WTC11 (cell line): ENCODE results near the gene PDCD1. TPM values are rescaled to one million over a fixed set of nuclear protein-coding genes. Genes with fewer than 3 reads are reported as not detected.

Experiments used
- ATAC-seq: fragments of 200-7000 bp; cut with Tn5 transposase; 2 replicates; pipeline ENCODE4 v1.10.0; 2021; ENCODE audit warnings: mild to moderate bottlenecking, moderate library complexity
- CTCF ChIA-PET: fragments of 300-600 bp; sonication (Branson Sonifier 250); formaldehyde crosslinking; loops from one replicate; lab custom pipeline; 2021; ENCODE audit warnings: antibody characterized with exemption; lab: Charles Lee
- POLR2A ChIA-PET: fragments of 350-600 bp; sonication (Branson Sonifier 250); formaldehyde crosslinking; loops from one replicate; lab custom pipeline; 2021; ENCODE audit warnings: antibody characterized with exemption; lab: Charles Lee
- DNase-seq: peaks from one replicate; pipeline ENCODE4 v3.0.0; 2021; ENCODE audit warnings: low spot score
- H3K27ac Mint-ChIP-seq: 2 replicates; pipeline ENCODE4 v1.8.0; 2021; ENCODE audit warnings: mixed read lengths
- H3K27me3 Mint-ChIP-seq: 2 replicates; pipeline ENCODE4 v1.8.0; 2021; ENCODE audit warnings: low read depth, mild to moderate bottlenecking, moderate library complexity, mixed read lengths
- H3K36me3 Mint-ChIP-seq: 2 replicates; pipeline ENCODE4 v1.8.0; 2021; ENCODE audit warnings: mixed read lengths
- H3K4me1 Mint-ChIP-seq: 2 replicates; pipeline ENCODE4 v1.8.0; 2022; ENCODE audit warnings: mixed read lengths
- H3K4me3 Mint-ChIP-seq: 2 replicates; pipeline ENCODE4 v1.8.0; 2021; ENCODE audit warnings: mild to moderate bottlenecking, moderate library complexity, mixed read lengths
- H3K9me3 Mint-ChIP-seq: 2 replicates; pipeline ENCODE4 v1.8.0; 2021; ENCODE audit warnings: mixed read lengths
- ARID4B ChIP-seq: sonication (generic); formaldehyde crosslinking; IDR thresholded peaks from 2 replicates; pipeline ENCODE4 v1.8.0; 2023; ENCODE audit warnings: missing genetic modification reagents, mild to moderate bottlenecking, borderline replicate concordance
- ATF3 ChIP-seq: sonication (generic); formaldehyde crosslinking; conservative IDR thresholded peaks from 2 replicates; pipeline ENCODE4 v1.8.1; 2022; ENCODE audit warnings: mild to moderate bottlenecking, missing genetic modification reagents
- CBFB ChIP-seq: sonication (generic); formaldehyde crosslinking; IDR thresholded peaks from 2 replicates; pipeline ENCODE4 v1.8.1; 2022; ENCODE audit warnings: mild to moderate bottlenecking, low read depth, missing genetic modification reagents
- E2F5 ChIP-seq: sonication (generic); formaldehyde crosslinking; IDR thresholded peaks from 2 replicates; pipeline ENCODE4 v1.8.1; 2022; ENCODE audit warnings: mild to moderate bottlenecking, moderate library complexity, missing genetic modification reagents
- GTF2I ChIP-seq: fragments of 250-450 bp; sonication (Bioruptor Pico); conservative IDR thresholded peaks from 2 replicates; pipeline ENCODE4 v1.4.0; 2021; ENCODE audit warnings: mild to moderate bottlenecking
- JAZF1 ChIP-seq: fragments of 250-450 bp; sonication (Bioruptor Pico); IDR thresholded peaks from 2 replicates; pipeline ENCODE4 v1.9.0; 2021; ENCODE audit warnings: moderate library complexity, mild to moderate bottlenecking, inconsistent platforms
- JUN ChIP-seq: sonication (generic); formaldehyde crosslinking; IDR thresholded peaks from 2 replicates; pipeline ENCODE4 v1.8.0; 2023; ENCODE audit warnings: mild to moderate bottlenecking, missing genetic modification reagents
- KAT7 ChIP-seq: sonication (generic); formaldehyde crosslinking; IDR thresholded peaks from 2 replicates; pipeline ENCODE4 v1.8.1; 2023; ENCODE audit warnings: missing genetic modification reagents, mild to moderate bottlenecking, borderline replicate concordance
- NFATC4 ChIP-seq: fragments of 250-450 bp; sonication (Bioruptor Pico); IDR thresholded peaks from 2 replicates; pipeline ENCODE4 v1.9.0; 2021; ENCODE audit warnings: mild to moderate bottlenecking
- NFYB ChIP-seq: sonication (generic); formaldehyde crosslinking; conservative IDR thresholded peaks from 2 replicates; pipeline ENCODE4 v1.8.0; 2022; ENCODE audit warnings: low read depth, missing genetic modification reagents
- NR1H2 ChIP-seq: sonication (generic); formaldehyde crosslinking; IDR thresholded peaks from 2 replicates; pipeline ENCODE4 v1.9.0; 2021; ENCODE audit warnings: mild to moderate bottlenecking, moderate library complexity, missing genetic modification reagents
- TCF7 ChIP-seq: sonication (generic); formaldehyde crosslinking; IDR thresholded peaks from 2 replicates; pipeline ENCODE4 v1.8.0; 2022; ENCODE audit warnings: mild to moderate bottlenecking, low read depth, missing genetic modification reagents, moderate library complexity
- TEAD1 ChIP-seq: sonication (generic); formaldehyde crosslinking; IDR thresholded peaks from 2 replicates; pipeline ENCODE4 v1.8.0; 2022; ENCODE audit warnings: mild to moderate bottlenecking, missing genetic modification reagents
- ZNF121 ChIP-seq: sonication (generic); formaldehyde crosslinking; IDR thresholded peaks from 2 replicates; pipeline ENCODE4 v1.8.0; 2023; ENCODE audit warnings: missing genetic modification reagents
- ZNF281 ChIP-seq: sonication (generic); formaldehyde crosslinking; IDR thresholded peaks from 2 replicates; pipeline ENCODE4 v1.8.0; 2023; ENCODE audit warnings: mild to moderate bottlenecking, missing genetic modification reagents
- ZNF317 ChIP-seq: sonication (generic); formaldehyde crosslinking; IDR thresholded peaks from 2 replicates; pipeline ENCODE4 v1.8.1; 2023; ENCODE audit warnings: low read depth, mild to moderate bottlenecking, moderate library complexity, missing genetic modification reagents, borderline replicate concordance
- total RNA-seq: library from RNA; stranded (reverse); gene quantifications from 3 replicates; pipeline ENCODE4 v1.2.3, GENCODE V29; 2021
- TF ChIP-seq, protein P1 (sequence below): fragments of 250-450 bp; sonication (Bioruptor Pico); IDR thresholded peaks from 2 replicates; pipeline ENCODE4 v1.9.0; 2021; ENCODE audit warnings: mild to moderate bottlenecking
- TF ChIP-seq, protein P2 (sequence below): fragments of 250-450 bp; sonication (Bioruptor Pico); conservative IDR thresholded peaks from 2 replicates; pipeline ENCODE4 v1.9.0; 2021; ENCODE audit warnings: mild to moderate bottlenecking

PDCD1 gene
- total RNA-seq, 1 experiment from 2014 or later, result 0.52 TPM

GRCh38 chr2:241891988-241892298, 33.2 kb upstream of the PDCD1 start:
- no peak for ATAC-seq
- Mint-ChIP-seq H3K4me3 (no peak overlapping the region), H3K27ac (peak overlapping the region; percentile 79; the same call in 1 of the 2 replicates), H3K36me3 (peaks cover 16% of the 10 kb centered on the region), H3K27me3 (no peaks in the 10 kb centered on the region; the same call in 1 of the 2 replicates), H3K4me1 (peaks cover 19% of the 10 kb centered on the region), H3K9me3 (peaks cover 14% of the 10 kb centered on the region)
- ChIA-PET CTCF (no interaction called here), POLR2A (interaction anchor here (0.6 kb wide), 1 partner anchor 9 kb away, joined by 3 read pairs; no protein-coding TSS in a partner anchor)
- no peak for TF ChIP-seq ZNF317 (CRISPR knock-in tag)
- TF ChIP-seq, protein P1, sequence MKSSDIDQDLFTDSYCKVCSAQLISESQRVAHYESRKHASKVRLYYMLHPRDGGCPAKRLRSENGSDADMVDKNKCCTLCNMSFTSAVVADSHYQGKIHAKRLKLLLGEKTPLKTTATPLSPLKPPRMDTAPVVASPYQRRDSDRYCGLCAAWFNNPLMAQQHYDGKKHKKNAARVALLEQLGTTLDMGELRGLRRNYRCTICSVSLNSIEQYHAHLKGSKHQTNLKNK (CRISPR knock-in tag), result no peak
- DNase-seq, result no peak

GRCh38 chr2:241891315-241891987, 32.8 kb upstream of the PDCD1 start:
- Mint-ChIP-seq H3K4me1 (peaks cover 19% of the 10 kb centered on the region), H3K9me3 (peaks cover 14% of the 10 kb centered on the region), H3K36me3 (peaks cover 14% of the 10 kb centered on the region), H3K27me3 (no peaks in the 10 kb centered on the region; the same call in 1 of the 2 replicates), H3K27ac (peak overlapping the region; percentile 79; the same call in 1 of the 2 replicates), H3K4me3 (no peak overlapping the region)
- DNase-seq, result no peak
- TF ChIP-seq NFYB (CRISPR knock-in tag), result no peak
- no peak for TF ChIP-seq TEAD1 (CRISPR knock-in tag)
- TF ChIP-seq TCF7 (CRISPR knock-in tag), result no peak
- TF ChIP-seq ZNF281, result no peak
- no peak for TF ChIP-seq JUN (CRISPR knock-in tag)
- no peak for TF ChIP-seq KAT7 (CRISPR knock-in tag)
- no peak for TF ChIP-seq E2F5 (CRISPR knock-in tag)
- TF ChIP-seq NFATC4 (CRISPR knock-in tag), result no peak
- no peak for TF ChIP-seq NR1H2 (CRISPR knock-in tag)
- TF ChIP-seq ZNF121 (CRISPR knock-in tag), result no peak
- no peak for TF ChIP-seq ARID4B (CRISPR knock-in tag)
- no peak for TF ChIP-seq ATF3 (CRISPR knock-in tag)
- no peak for TF ChIP-seq CBFB
- TF ChIP-seq, protein P2, sequence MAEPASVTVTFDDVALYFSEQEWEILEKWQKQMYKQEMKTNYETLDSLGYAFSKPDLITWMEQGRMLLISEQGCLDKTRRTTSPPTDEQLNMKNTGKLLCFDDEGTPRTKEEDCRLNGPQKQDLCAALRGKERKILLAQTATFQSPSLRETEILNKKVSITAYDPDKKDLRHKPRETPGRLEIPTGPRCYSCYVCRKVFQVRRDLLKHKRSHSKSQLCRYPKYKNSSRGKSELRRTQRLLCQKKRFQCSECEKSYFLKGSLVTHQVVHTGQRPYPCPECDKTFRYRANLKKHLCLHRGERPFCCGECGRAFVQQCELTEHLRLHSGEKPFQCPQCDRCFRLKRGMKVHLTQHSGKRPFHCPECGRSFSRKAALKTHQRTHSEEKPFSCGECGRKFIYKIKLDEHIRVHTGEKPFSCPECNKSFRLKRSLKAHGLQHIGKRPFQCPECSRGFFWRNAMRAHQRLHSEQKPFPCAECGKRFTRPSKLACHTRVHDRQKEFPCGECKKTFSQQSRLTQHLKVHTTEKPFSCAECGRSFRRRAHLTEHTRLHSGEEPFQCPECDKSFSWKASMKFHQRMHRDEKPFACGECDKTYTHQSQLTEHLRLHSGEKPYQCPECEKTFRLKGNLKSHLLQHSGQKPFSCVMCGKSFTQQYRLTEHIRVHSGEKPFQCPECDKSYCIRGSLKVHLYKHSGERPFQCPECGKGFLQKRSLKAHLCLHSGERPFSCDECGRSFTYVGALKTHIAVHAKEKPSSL (CRISPR knock-in tag), result no peak
- TF ChIP-seq JAZF1 (CRISPR knock-in tag), result no peak
- no peak for TF ChIP-seq GTF2I (CRISPR knock-in tag)
- ChIA-PET POLR2A (interaction anchor here (0.6 kb wide), 1 partner anchor 8 kb away, joined by 3 read pairs; no protein-coding TSS in a partner anchor), CTCF (interaction anchor here (0.5 kb wide), 1 partner anchor 194 kb away, joined by 3 read pairs; no protein-coding TSS in a partner anchor)
- ATAC-seq, result no peak
